NCI-H748 treated with DMSO at 0.1 percent for 48 hours (cell line): ENCODE measurements around the gene COX19.

Experiments used
- DNase-seq: peaks from one replicate; lab custom pipeline; 2025; lab: John Stamatoyannopoulos, UW

Gene COX19

GRCh38 chr7:978049-978346 is 2.6 kb upstream of the COX19 start:
- no peak for DNase-seq

DNA sequence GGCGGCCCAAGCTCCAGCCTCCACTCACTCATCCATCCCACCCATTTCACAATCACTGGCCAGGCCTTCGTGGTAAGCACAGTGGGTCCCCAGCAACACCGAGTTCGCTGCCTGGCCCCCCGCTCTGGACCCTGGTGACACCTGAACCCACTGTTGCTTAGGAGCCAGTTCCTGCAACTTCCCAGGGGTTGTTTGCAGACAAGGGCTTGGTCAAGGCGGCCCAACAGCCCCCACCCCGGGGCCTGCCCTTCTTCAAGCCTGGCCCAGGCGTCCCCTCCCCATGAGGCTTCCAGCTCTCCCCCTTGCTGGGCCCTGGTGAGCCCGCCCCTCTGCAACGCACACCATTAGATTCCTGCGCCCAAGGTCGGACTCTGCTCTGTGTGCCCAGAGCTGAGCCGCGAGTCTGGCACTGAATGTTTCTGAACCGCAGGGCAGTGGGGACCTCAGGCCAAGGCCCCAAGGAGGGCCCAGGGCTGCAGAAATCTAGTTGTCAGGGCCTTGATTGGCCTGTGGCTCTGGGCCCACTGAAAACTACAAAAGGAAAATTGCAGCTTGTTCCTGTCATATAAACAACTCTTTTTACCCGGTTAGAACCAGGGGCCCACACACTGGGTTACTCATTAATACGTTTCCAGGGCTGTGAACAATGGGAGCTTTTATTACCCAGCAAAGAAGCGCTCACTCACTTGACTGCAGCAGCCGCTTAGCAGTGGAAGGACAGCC is 2.1 kb upstream of the COX19 start:
- no peak for DNase-seq

- no peak for DNase-seq
Measured at GRCh38 chr7:976901-977325, 1.6 kb upstream of the COX19 start.

- no peak for DNase-seq
Measured at GRCh38 chr7:975702-976473, 539 bp upstream of the COX19 start.

DNA sequence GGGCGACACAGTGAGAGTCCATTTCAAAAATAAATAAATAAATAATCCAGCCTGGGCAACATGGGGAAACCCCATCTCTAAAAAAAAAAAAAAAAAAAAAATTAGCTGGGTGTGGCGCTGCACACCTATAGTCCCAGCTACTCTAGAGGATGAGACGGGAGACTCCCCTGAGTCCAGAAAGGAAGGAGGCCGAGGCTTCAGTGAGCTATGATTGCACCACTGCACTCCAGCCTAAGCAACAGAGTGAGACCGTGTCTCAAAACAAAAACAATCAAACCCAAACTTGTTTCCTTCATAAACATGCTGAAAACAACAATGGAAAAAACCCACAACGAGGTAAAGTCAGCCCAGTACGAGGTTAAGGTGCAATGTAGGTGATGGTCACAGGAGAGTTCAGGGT is 1.2 kb downstream of the COX19 start:
- no peak for DNase-seq

GRCh38 chr7:973312-973711 is 2.0 kb downstream of the COX19 start:
- DNase-seq = no peak

GRCh38 chr7:972676-973309 is 2.6 kb downstream of the COX19 start:
- DNase-seq = no peak

GRCh38 chr7:972110-972509 is 3.2 kb downstream of the COX19 start:
- DNase-seq = no peak

GRCh38 chr7:970744-971143 is 4.6 kb downstream of the COX19 start:
- DNase-seq = no peak

DNA sequence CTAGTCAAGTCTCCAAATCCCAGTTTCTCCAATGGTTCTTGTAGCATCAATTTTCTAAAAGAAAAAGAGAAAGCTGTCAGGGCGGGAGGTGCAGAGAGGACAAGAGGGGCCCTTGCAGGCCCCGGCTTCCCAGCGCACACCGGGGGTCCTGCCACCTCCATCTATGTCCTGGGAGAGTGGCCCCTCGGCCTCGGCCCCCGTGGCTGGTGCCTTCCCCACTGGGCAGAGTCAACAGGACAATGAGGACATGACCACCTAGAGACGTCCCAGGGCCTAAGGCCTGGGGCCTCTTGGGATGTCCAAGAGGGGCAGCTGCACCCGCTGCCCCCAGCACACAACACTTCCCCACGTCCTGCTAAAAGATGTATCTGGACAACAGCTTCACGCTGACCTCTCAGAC is 5.9 kb downstream of the COX19 start:
- DNase-seq = no peak

- DNase-seq = no peak
Measured at GRCh38 chr7:968205-969105, 6.9 kb downstream of the COX19 start.

GRCh38 chr7:967361-968082 is 7.8 kb downstream of the COX19 start:
- no peak for DNase-seq

DNA sequence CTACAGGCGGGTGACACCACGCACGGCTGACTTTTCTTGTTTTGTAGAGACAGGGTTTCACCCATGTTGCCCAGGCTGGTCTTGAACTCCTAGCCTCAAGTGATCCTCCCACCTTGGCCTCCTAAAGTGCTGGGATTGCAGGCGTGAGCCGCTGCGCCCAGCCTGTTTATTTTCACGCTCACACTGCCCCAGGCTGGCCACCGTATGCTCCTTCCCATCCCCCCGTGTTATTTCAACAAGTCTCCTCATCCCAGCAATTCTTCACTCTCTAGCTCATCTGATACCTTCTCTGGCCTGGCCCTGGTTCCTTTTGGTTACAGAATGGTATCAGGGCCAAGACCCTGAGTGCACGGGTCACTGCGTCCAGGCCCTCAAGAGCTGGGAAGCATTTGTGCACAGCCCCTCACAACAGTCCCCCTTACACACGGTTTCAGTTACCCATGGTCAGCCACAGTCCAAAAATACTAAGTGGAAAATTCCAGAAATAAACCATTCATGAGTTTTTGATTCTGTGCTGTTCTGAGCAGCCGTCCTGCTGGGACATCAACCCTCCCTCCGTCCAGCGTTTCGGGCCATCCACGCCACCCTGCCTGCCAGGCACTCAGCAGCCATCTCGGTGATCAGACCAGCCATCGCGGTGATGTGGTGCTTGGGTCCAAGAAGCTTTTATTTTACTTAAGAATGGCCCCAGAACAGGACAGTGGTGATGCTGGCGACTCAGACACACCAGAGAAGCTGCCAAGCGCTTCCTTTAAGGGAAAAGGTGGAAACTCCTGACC is 8.9 kb downstream of the COX19 start:
- DNase-seq = no peak

DNA sequence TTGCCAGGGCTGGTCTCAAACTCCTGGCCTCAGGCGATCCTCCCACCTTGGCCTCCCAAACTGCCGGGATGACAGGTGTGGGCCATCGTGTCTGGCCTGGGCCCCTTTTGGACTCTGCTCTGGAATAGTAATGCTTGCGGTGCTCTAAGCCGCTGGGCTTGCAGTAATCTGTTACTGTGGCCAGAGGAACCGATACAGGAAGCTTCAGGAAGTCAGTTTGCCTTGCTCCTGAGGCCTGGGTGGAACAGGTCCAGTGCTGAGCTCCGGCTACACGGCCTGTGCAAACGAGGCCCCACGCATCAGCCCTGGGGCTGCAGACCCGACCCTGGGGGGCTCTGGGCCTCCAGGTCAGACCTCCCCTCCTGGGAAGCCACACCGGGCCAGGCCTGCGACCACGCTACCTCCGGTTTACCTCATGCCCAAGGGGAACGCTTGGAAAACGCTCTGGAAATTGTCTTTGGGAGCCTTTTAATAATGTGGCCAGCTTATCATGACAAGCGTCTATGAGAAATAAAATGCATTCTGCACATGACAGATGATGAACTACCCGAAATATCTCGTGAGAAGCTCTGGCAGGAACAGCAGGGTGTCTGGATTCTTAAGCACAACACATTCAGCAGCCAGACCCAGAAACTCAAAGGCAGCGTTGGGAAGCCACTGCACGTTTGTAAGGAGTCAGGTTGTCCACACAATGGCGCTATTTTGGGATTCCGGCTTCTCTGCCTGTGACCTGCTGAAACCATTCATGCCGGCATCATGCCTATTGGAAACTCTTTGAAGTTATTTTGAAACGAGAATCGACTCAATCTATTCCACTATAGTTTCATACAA is 10.7 kb downstream of the COX19 start:
- DNase-seq = no peak

DNA sequence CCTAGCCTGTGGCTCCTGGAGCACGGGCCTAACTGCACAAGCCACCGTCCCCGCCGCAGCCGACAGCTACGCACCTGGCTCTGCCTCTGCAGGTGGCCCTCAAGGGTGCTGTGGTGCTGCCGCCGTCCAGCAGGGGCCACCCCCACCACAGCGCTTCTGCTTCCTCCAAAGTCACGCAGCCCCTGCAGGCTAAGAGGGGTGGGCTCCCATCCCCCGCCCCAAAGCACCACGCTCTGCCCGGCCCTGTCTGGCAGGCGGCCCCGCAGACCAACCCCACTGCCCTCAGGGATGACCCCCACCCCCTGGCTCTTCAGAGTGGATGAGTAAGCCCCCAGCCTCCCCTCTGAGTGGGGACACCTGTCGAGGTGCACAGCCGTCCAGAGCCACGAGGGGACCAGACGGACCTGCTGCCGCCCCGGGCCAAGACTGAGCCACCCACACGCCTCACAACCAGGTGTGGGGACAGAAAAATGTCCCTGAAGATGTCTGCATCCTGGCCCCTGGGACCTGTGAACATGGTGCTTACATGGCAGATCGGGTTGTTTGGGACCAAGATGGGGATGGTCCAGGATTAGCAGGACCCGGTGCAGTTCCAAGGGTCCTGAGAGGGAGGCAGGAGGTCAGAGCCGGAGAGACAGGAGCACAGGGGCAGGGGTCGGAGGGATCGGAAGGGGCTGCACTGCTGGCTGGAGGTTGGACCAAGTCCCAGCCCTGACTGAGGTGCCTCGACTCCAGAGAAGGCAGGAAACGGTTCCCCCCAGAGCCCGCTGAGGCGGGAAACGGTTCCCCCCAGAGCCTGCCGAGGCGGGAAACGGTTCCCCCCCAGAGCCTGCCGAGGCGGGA is 11.9 kb downstream of the COX19 start:
- no peak for DNase-seq

GRCh38 chr7:962401-963081 is 12.8 kb downstream of the COX19 start:
- DNase-seq = no peak

- no peak for DNase-seq
Measured at GRCh38 chr7:961546-962400, 13.6 kb downstream of the COX19 start.
